NT2/D1 (cell line): ENCODE measurements around the gene ZNF100.

Experiments
- SUZ12 ChIP-seq: IDR thresholded peaks from 2 replicates; pipeline ENCODE4 v1.6.1; 2011; ENCODE audit not compliant: insufficient read length, insufficient read depth; ENCODE audit errors: extremely low read depth
- YY1 ChIP-seq: IDR thresholded peaks from 2 replicates; pipeline ENCODE4 v1.6.1; 2011; ENCODE audit not compliant: insufficient read length, insufficient read depth
- ZNF274 ChIP-seq: IDR thresholded peaks from 2 replicates; pipeline ENCODE4 v1.6.1; 2011; ENCODE audit warnings: mild to moderate bottlenecking, low read depth, low read length

- no peak for TF ChIP-seq ZNF274
- no peak for TF ChIP-seq YY1
- no peak for TF ChIP-seq SUZ12
Observed at GRCh38 chr19:21697698-21698097, 69.7 kb downstream of the ZNF100 start.
